ENCODE results near the gene PATE1.

Gene PATE1

DNA sequence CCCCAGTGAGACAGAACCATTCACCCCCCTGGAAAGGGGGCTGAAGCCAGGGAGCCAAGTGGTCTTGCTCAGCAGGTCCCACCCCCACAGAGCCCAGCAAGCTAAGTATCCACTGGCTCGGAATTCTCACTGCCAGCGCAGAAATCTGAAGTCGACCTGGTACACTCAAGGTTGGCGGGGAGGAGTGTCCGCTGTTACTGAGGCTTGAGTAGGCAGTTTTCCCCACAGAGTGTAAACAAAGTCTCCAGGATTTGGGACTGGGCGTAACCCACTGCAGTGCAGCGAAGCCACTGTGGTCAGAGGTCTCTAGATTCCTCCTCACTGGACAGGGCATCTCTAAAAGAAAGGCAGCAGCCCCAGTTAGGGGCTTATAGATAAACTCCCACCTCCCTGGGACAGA lies 10.0 kb downstream of the PATE1 start:
- H3K27ac ChIP-seq (ENCODE audit: insufficient read depth, low read depth, low read length, poor library complexity, severe bottlenecking), result no peak overlapping the region
- no peaks in the 10 kb centered on the region for H3K4me1 ChIP-seq (ENCODE audit: control insufficient read depth, insufficient read depth, low read length)
- H3K36me3 ChIP-seq (ENCODE audit: control insufficient read depth, insufficient read depth, low read length), result no peaks in the 10 kb centered on the region
- no peaks in the 10 kb centered on the region for H3K27me3 ChIP-seq (ENCODE audit: control insufficient read depth, insufficient read depth, low read length, poor library complexity, severe bottlenecking)
- no peaks in the 10 kb centered on the region for H3K9me3 ChIP-seq (ENCODE audit: control insufficient read depth, low read length)
- WGBS, 2 experiments, result 88% methylated on average over 7 of the region's 7 CpGs
- H3K4me3 ChIP-seq (ENCODE audit: insufficient read depth, low read depth, low read length), result no peak overlapping the region

DNA sequence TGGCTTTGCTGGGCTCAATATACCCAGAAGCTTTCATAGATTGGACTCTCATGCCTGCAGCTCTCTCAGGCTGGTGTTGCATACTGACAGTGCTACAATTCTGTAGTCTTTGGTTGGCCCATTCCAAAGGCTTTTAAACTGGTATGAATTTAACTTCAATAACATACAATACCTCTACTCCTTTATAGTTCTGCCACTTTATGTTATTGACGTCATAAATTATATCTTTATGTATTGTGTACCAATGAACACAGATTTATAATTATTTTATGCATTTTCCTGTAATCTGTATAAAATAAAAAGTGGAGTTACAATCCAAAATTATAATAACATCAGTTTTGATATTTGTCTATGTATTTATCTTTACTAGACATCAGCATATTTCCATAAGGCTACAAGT lies 16.4 kb downstream of the PATE1 start:
- no peaks in the 10 kb centered on the region for H3K9me3 ChIP-seq (ENCODE audit: control insufficient read depth, low read length)
- no peaks in the 10 kb centered on the region for H3K4me1 ChIP-seq (ENCODE audit: control insufficient read depth, insufficient read depth, low read length)
- no peak overlapping the region for H3K4me3 ChIP-seq (ENCODE audit: insufficient read depth, low read depth, low read length)
- H3K36me3 ChIP-seq (ENCODE audit: control insufficient read depth, insufficient read depth, low read length), result no peaks in the 10 kb centered on the region
- no peak overlapping the region for H3K27ac ChIP-seq (ENCODE audit: insufficient read depth, low read depth, low read length, poor library complexity, severe bottlenecking)
- H3K27me3 ChIP-seq (ENCODE audit: control insufficient read depth, insufficient read depth, low read length, poor library complexity, severe bottlenecking), result no peaks in the 10 kb centered on the region
- WGBS, 2 experiments, result no CpG with 5 or more reads among the region's 1 CpG

- no peaks in the 10 kb centered on the region for H3K4me1 ChIP-seq (ENCODE audit: control insufficient read depth, insufficient read depth, low read length)
- WGBS, 2 experiments, result 93 to 98% methylated on average over 2 of the region's 2 CpGs
- H3K4me3 ChIP-seq (ENCODE audit: insufficient read depth, low read depth, low read length), result no peak overlapping the region
- no peaks in the 10 kb centered on the region for H3K9me3 ChIP-seq (ENCODE audit: control insufficient read depth, low read length)
- no peaks in the 10 kb centered on the region for H3K27me3 ChIP-seq (ENCODE audit: control insufficient read depth, insufficient read depth, low read length, poor library complexity, severe bottlenecking)
- H3K36me3 ChIP-seq (ENCODE audit: control insufficient read depth, insufficient read depth, low read length), result no peaks in the 10 kb centered on the region
- no peak overlapping the region for H3K27ac ChIP-seq (ENCODE audit: insufficient read depth, low read depth, low read length, poor library complexity, severe bottlenecking)
Measured at GRCh38 chr11:125763483-125763882, 17.4 kb downstream of the PATE1 start.

- Histone ChIP-seq H3K4me3 (ENCODE audit: insufficient read depth, low read depth, low read length) (no peak overlapping the region), H3K36me3 (ENCODE audit: control insufficient read depth, insufficient read depth, low read length) (no peaks in the 10 kb centered on the region), H3K27me3 (ENCODE audit: control insufficient read depth, insufficient read depth, low read length, poor library complexity, severe bottlenecking) (no peaks in the 10 kb centered on the region), H3K27ac (ENCODE audit: insufficient read depth, low read depth, low read length, poor library complexity, severe bottlenecking) (no peak overlapping the region), H3K9me3 (ENCODE audit: control insufficient read depth, low read length) (no peaks in the 10 kb centered on the region), H3K4me1 (ENCODE audit: control insufficient read depth, insufficient read depth, low read length) (no peaks in the 10 kb centered on the region)
- 81 to 83% methylated on average over 1 of the region's 1 CpG for WGBS, 2 experiments
Measured at GRCh38 chr11:125766251-125766650, 20.2 kb downstream of the PATE1 start.

- 85 to 87% methylated on average over 9 to 10 of the region's 10 CpGs for WGBS, 2 experiments
- Histone ChIP-seq H3K27me3 (ENCODE audit: control insufficient read depth, insufficient read depth, low read length, poor library complexity, severe bottlenecking) (no peaks in the 10 kb centered on the region), H3K4me1 (ENCODE audit: control insufficient read depth, insufficient read depth, low read length) (no peaks in the 10 kb centered on the region), H3K36me3 (ENCODE audit: control insufficient read depth, insufficient read depth, low read length) (no peaks in the 10 kb centered on the region), H3K4me3 (ENCODE audit: insufficient read depth, low read depth, low read length) (no peak overlapping the region), H3K9me3 (ENCODE audit: control insufficient read depth, low read length) (no peaks in the 10 kb centered on the region), H3K27ac (ENCODE audit: insufficient read depth, low read depth, low read length, poor library complexity, severe bottlenecking) (no peak overlapping the region)
Measured at GRCh38 chr11:125768336-125769046, 22.4 kb downstream of the PATE1 start.

GRCh38 chr11:125770583-125770982 lies 24.5 kb downstream of the PATE1 start:
- H3K36me3 ChIP-seq (ENCODE audit: control insufficient read depth, insufficient read depth, low read length), result no peaks in the 10 kb centered on the region
- no peak overlapping the region for H3K4me3 ChIP-seq (ENCODE audit: insufficient read depth, low read depth, low read length)
- H3K9me3 ChIP-seq (ENCODE audit: control insufficient read depth, low read length), result no peaks in the 10 kb centered on the region
- H3K27ac ChIP-seq (ENCODE audit: insufficient read depth, low read depth, low read length, poor library complexity, severe bottlenecking), result no peak overlapping the region
- 82 to 93% methylated on average over 2 of the region's 2 CpGs for WGBS, 2 experiments
- no peaks in the 10 kb centered on the region for H3K4me1 ChIP-seq (ENCODE audit: control insufficient read depth, insufficient read depth, low read length)
- H3K27me3 ChIP-seq (ENCODE audit: control insufficient read depth, insufficient read depth, low read length, poor library complexity, severe bottlenecking), result no peaks in the 10 kb centered on the region

- no peaks in the 10 kb centered on the region for H3K27me3 ChIP-seq (ENCODE audit: control insufficient read depth, insufficient read depth, low read length, poor library complexity, severe bottlenecking)
- H3K4me3 ChIP-seq (ENCODE audit: insufficient read depth, low read depth, low read length), result no peak overlapping the region
- 92 to 96% methylated on average over 3 of the region's 3 CpGs for WGBS, 2 experiments
- no peaks in the 10 kb centered on the region for H3K9me3 ChIP-seq (ENCODE audit: control insufficient read depth, low read length)
- no peak overlapping the region for H3K27ac ChIP-seq (ENCODE audit: insufficient read depth, low read depth, low read length, poor library complexity, severe bottlenecking)
- no peaks in the 10 kb centered on the region for H3K4me1 ChIP-seq (ENCODE audit: control insufficient read depth, insufficient read depth, low read length)
- H3K36me3 ChIP-seq (ENCODE audit: control insufficient read depth, insufficient read depth, low read length), result no peaks in the 10 kb centered on the region
Measured at GRCh38 chr11:125772834-125773505, 26.9 kb downstream of the PATE1 start.

GRCh38 chr11:125773516-125773915 lies 27.4 kb downstream of the PATE1 start:
- no peak overlapping the region for H3K4me3 ChIP-seq (ENCODE audit: insufficient read depth, low read depth, low read length)
- no peaks in the 10 kb centered on the region for H3K9me3 ChIP-seq (ENCODE audit: control insufficient read depth, low read length)
- no peaks in the 10 kb centered on the region for H3K27me3 ChIP-seq (ENCODE audit: control insufficient read depth, insufficient read depth, low read length, poor library complexity, severe bottlenecking)
- H3K27ac ChIP-seq (ENCODE audit: insufficient read depth, low read depth, low read length, poor library complexity, severe bottlenecking), result no peak overlapping the region
- 90 to 91% methylated on average over 3 of the region's 3 CpGs for WGBS, 2 experiments
- no peaks in the 10 kb centered on the region for H3K4me1 ChIP-seq (ENCODE audit: control insufficient read depth, insufficient read depth, low read length)
- no peaks in the 10 kb centered on the region for H3K36me3 ChIP-seq (ENCODE audit: control insufficient read depth, insufficient read depth, low read length)

DNA sequence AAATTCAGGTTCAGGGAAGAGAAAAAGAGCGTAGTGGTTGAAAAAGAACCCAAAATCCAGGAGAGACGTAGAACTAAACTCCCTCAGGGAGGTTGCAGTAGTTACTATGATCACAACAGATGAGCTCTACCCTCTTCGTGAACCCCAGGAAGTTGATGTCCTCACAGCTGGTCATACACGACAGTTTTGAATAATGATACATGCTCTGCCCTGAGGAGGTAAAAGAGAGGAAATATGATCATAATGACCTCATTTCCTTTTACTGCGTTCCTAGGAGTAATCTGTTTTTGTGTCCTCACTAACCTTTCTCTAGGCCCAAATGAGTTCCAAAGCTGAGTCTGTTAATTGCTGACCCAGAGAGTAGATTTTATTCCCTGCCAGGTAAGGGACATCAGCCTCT lies 31.2 kb downstream of the PATE1 start:
- no peaks in the 10 kb centered on the region for H3K4me1 ChIP-seq (ENCODE audit: control insufficient read depth, insufficient read depth, low read length)
- 82 to 94% methylated on average over 5 of the region's 5 CpGs for WGBS, 2 experiments
- H3K27ac ChIP-seq (ENCODE audit: insufficient read depth, low read depth, low read length, poor library complexity, severe bottlenecking), result no peak overlapping the region
- H3K36me3 ChIP-seq (ENCODE audit: control insufficient read depth, insufficient read depth, low read length), result no peaks in the 10 kb centered on the region
- H3K27me3 ChIP-seq (ENCODE audit: control insufficient read depth, insufficient read depth, low read length, poor library complexity, severe bottlenecking), result no peaks in the 10 kb centered on the region
- H3K9me3 ChIP-seq (ENCODE audit: control insufficient read depth, low read length), result no peaks in the 10 kb centered on the region
- H3K4me3 ChIP-seq (ENCODE audit: insufficient read depth, low read depth, low read length), result no peak overlapping the region

DNA sequence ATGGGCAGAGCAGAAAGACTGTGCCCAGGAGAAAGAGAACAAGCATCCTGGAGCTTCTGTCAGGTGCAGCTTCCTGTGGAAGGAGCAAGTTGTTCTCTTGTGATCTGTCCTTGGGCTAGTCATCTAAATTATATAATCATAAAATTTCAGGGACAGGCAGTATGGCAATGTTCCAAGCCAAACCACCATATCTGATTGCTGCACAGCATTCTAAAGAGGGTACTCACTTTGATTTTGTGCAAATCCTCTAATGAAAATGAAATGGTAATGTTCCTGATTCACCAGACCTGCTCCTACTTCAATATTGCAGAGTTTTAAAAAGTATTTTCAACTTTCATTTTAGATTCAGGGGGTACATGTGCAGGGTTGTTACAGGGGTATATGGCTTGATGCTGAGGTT lies 32.6 kb downstream of the PATE1 start, which contains the start of gene PATE2:
Gene PATE2 (minus strand): TSS at position 101 of the 400 bp plus-strand sequence. CDS start 55 bp downstream, at position 46.
- no peaks in the 10 kb centered on the region for H3K36me3 ChIP-seq (ENCODE audit: control insufficient read depth, insufficient read depth, low read length)
- H3K4me1 ChIP-seq (ENCODE audit: control insufficient read depth, insufficient read depth, low read length), result no peaks in the 10 kb centered on the region
- H3K27ac ChIP-seq (ENCODE audit: insufficient read depth, low read depth, low read length, poor library complexity, severe bottlenecking), result no peak within 1 kb of the TSS
- no peaks in the 10 kb centered on the region for H3K27me3 ChIP-seq (ENCODE audit: control insufficient read depth, insufficient read depth, low read length, poor library complexity, severe bottlenecking)
- H3K9me3 ChIP-seq (ENCODE audit: control insufficient read depth, low read length), result no peaks in the 10 kb centered on the region
- H3K4me3 ChIP-seq (ENCODE audit: insufficient read depth, low read depth, low read length), result no peak within 1 kb of the TSS
